Measurements from ENCODE around the gene RTP5.

DNA sequence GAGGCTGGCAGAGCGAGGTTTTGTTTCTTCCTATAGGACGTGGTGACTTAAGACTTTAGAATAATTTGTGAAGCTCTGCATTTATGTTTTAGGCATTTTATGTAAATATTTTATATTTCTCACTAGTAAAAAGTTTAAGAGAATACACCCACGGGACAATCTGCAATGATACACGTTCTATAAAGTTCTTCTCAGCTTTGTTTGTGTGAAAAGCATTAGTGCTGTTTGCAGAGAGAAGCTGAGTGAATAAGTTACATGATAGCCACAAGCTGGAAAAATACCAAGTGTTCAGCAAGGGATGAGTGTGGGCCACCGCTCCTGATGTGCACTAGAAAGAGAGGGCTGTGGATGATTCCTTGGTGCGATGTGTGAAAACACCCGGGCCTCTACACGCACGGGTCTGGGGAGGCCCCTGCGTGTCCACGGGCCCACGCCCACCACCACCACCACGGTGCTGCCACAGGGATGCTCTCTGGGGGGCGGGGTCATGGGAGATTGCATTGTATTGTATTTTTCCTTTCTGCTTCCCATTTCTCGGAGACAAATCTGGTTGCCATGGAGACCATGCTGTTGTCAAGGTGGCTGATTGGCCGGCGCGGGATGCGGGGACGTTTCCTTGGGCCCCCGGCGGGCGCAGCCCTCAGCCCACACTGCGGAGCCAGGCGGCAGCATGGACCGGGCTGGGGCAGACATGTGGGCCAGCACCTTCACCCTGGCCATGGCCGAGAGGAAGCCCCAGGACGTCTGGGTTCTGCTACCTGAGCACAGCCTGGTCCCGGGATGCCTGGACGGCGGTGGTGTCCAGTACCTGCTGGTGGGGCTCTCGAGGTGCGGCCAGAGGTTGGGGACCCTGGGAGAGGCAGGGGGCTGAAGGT lies at the start of gene RTP5:
- TF ChIP-seq, protein P1, sequence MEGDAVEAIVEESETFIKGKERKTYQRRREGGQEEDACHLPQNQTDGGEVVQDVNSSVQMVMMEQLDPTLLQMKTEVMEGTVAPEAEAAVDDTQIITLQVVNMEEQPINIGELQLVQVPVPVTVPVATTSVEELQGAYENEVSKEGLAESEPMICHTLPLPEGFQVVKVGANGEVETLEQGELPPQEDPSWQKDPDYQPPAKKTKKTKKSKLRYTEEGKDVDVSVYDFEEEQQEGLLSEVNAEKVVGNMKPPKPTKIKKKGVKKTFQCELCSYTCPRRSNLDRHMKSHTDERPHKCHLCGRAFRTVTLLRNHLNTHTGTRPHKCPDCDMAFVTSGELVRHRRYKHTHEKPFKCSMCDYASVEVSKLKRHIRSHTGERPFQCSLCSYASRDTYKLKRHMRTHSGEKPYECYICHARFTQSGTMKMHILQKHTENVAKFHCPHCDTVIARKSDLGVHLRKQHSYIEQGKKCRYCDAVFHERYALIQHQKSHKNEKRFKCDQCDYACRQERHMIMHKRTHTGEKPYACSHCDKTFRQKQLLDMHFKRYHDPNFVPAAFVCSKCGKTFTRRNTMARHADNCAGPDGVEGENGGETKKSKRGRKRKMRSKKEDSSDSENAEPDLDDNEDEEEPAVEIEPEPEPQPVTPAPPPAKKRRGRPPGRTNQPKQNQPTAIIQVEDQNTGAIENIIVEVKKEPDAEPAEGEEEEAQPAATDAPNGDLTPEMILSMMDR (IDR thresholded peaks at IDR 0.05), result no peak
- TF ChIP-seq EZH2 (IDR thresholded peaks at IDR 0.05; ENCODE audit: borderline replicate concordance, insufficient read depth, low read depth, low read length, poor library complexity, severe bottlenecking), result no peak

Data from B cell (primary cell).